Measurements from ENCODE around the gene KIAA0753. TPM values are rescaled to one million over a fixed set of nuclear protein-coding genes. Genes with fewer than 3 reads are reported as not detected.

KIAA0753 gene
- total RNA-seq, 4 donors from 2014 or later: 10.6 to 17.5 (median 11.1) TPM

- no peak for TF ChIP-seq CTCF (IDR thresholded peaks at IDR 0.05; ENCODE audit: low read depth)
Observed at GRCh38 chr17:6531575-6531974, 108.9 kb downstream of the KIAA0753 start.

- no peak for TF ChIP-seq CTCF (IDR thresholded peaks at IDR 0.05; ENCODE audit: low read depth)
Observed at GRCh38 chr17:6530324-6530920, 110.1 kb downstream of the KIAA0753 start.

- TF ChIP-seq CTCF (IDR thresholded peaks at IDR 0.05; ENCODE audit: low read depth): no peak
Observed at GRCh38 chr17:6528557-6528956, 112.0 kb downstream of the KIAA0753 start.

Small RNA genes lying within 50 kb of the gene (small RNA-seq; reads per million reads assigned to genes)
- gene MIR4520-1: not detected
- gene RNA5SP435: 0.36 reads per million

Other genes starting within 250 kb of the KIAA0753 start
- gene AIPL1, start 205.6 kb downstream of the KIAA0753 start, total RNA-seq: not detected
- 1 to 10 TPM in 2 of 4 donors, not detected in 2; 2.4 to 2.6 TPM for gene PIMREG, start 196.3 kb downstream of the KIAA0753 start, total RNA-seq
- 1 to 10 TPM in 2 of 4 donors, under 1 TPM in 2; 0.34 to 1.9 (median 1.2) TPM for gene PITPNM3, start 84.2 kb downstream of the KIAA0753 start, total RNA-seq
- 100 to 1,000 TPM in 2 of 4 donors, 10 to 100 TPM in 2; 67.0 to 216 (median 115) TPM for gene TXNDC17, start 349 bp upstream of the KIAA0753 start, total RNA-seq
- 10 to 100 TPM in 3 of 4 donors, 1 to 10 TPM in 1; 6.2 to 18.8 (median 12.1) TPM for gene MED31, start 10.9 kb upstream of the KIAA0753 start, total RNA-seq
- gene C17orf100, start 11.1 kb upstream of the KIAA0753 start, total RNA-seq: 1 to 10 TPM in 1 of 4 donors, under 1 TPM in 1, not detected in 2; 0.85 to 2.0 TPM
- gene SLC13A5, start 72.7 kb upstream of the KIAA0753 start, total RNA-seq: not detected
- 100 to 1,000 TPM in 1 of 4 donors, 10 to 100 TPM in 3; 29.5 to 128 (median 34.2) TPM for gene XAF1, start 115.3 kb upstream of the KIAA0753 start, total RNA-seq
- gene FBXO39, start 135.5 kb upstream of the KIAA0753 start, total RNA-seq: 1 to 10 TPM in 1 of 4 donors, under 1 TPM in 1, not detected in 2; 0.66 to 4.7 TPM
- gene TEKT1, start 191.0 kb upstream of the KIAA0753 start, total RNA-seq: not detected

Measured in subcutaneous adipose tissue (tissue), 4 donors.